PC-9 (cell line): ENCODE data around the gene DHCR7. TPM values are rescaled to one million over a fixed set of nuclear protein-coding genes. Genes with fewer than 3 reads are reported as not detected.

Source experiments
- BruUV-seq: library from RNA; stranded (reverse); fragments of 400-500 nt; replicated peaks from 2 replicates; lab custom pipeline; 2021; lab: Mats Ljungman, UMichigan
- CTCF ChIA-PET: fragments of 300-600 bp; sonication (Branson Sonifier 250); formaldehyde crosslinking; loops from one replicate; lab custom pipeline; 2022; ENCODE audit warnings: antibody characterized with exemption; lab: Charles Lee
- POLR2A ChIA-PET: fragments of 300-600 bp; sonication (Branson Sonifier 250); formaldehyde crosslinking; loops from one replicate; lab custom pipeline; 2022; ENCODE audit warnings: antibody characterized with exemption; ENCODE audit not compliant: unreplicated experiment; lab: Charles Lee
- DNase-seq, 2 experiments: peaks; one replicate each; pipeline versions ENCODE4 v3.0.0 to v3.0.0-alpha.2; 2015 to 2022; ENCODE audit warnings: mixed read lengths in 1 of 2
- H2AFZ ChIP-seq: fragments of 200-600 bp; sonication (generic); 2 replicates; pipeline ENCODE4 v1.8.1; 2017; ENCODE audit warnings: antibody characterized with exemption
- H3F3A ChIP-seq: fragments of 200-600 bp; sonication (generic); 2 replicates; pipeline ENCODE4 v1.8.1; 2017; ENCODE audit warnings: antibody characterized with exemption, mild to moderate bottlenecking, low read depth; ENCODE audit not compliant: insufficient read depth
- H3K27ac ChIP-seq: fragments of 200-600 bp; sonication (generic); 2 replicates; pipeline ENCODE4 v1.6.1; 2016; ENCODE audit warnings: mixed run types
- H3K27me3 ChIP-seq: fragments of 200-600 bp; sonication (generic); 2 replicates; pipeline ENCODE4 v1.6.1; 2016; ENCODE audit warnings: low read depth, mixed run types; ENCODE audit not compliant: insufficient read depth
- H3K36me3 ChIP-seq: fragments of 200-600 bp; sonication (generic); 2 replicates; pipeline ENCODE4 v1.6.1; 2016; ENCODE audit warnings: low read depth, mixed run types
- H3K4me1 ChIP-seq: fragments of 200-600 bp; sonication (generic); replicated peaks from 2 replicates; pipeline ENCODE4 v1.6.1; 2016; ENCODE audit warnings: mixed run types; ENCODE audit not compliant: insufficient read depth
- H3K4me2 ChIP-seq: fragments of 200-600 bp; sonication (generic); 2 replicates; pipeline ENCODE4 v1.6.1; 2017; ENCODE audit warnings: mixed run types
- H3K4me3 ChIP-seq: fragments of 200-600 bp; sonication (generic); 2 replicates; pipeline ENCODE4 v1.6.1; 2016; ENCODE audit warnings: mixed run types
- H3K79me2 ChIP-seq: fragments of 200-600 bp; sonication (generic); 2 replicates; pipeline ENCODE4 v1.6.1; 2017; ENCODE audit warnings: low read depth, mixed run types
- H3K9me2 ChIP-seq: fragments of 200-600 bp; sonication (generic); 2 replicates; pipeline ENCODE4 v1.8.1; 2017; ENCODE audit warnings: mild to moderate bottlenecking; ENCODE audit not compliant: insufficient read depth
- H3K9me3 ChIP-seq: fragments of 200-600 bp; sonication (generic); 2 replicates; pipeline ENCODE4 v1.8.1; 2016; ENCODE audit warnings: low read depth; ENCODE audit not compliant: insufficient read depth
- H4K20me1 ChIP-seq: fragments of 200-600 bp; sonication (generic); 2 replicates; pipeline ENCODE4 v1.8.1; 2017; ENCODE audit not compliant: insufficient read depth
- CTCF ChIP-seq: fragments of 200-600 bp; sonication (generic); conservative IDR thresholded peaks from 2 replicates; pipeline ENCODE4 v1.6.1; 2017; ENCODE audit warnings: mixed run types, antibody characterized with exemption, mild to moderate bottlenecking, moderate library complexity
- EZH2 ChIP-seq: fragments of 200-600 bp; sonication (generic); IDR thresholded peaks from 2 replicates; pipeline ENCODE4 v1.8.0; 2017; ENCODE audit warnings: antibody characterized with exemption, low read depth
- intact Hi-C: fragments of 100-400 bp; cut with micrococcal nuclease; formaldehyde crosslinking; loops from one replicate; pipeline ENCODE4 v1.10.0; 2022; ENCODE audit not compliant: unreplicated experiment
- total RNA-seq: library from RNA; stranded (reverse); gene quantifications from 2 replicates; pipeline ENCODE4 v1.2.3, GENCODE V29; 2021

The DHCR7 gene
- total RNA-seq, 1 experiment from 2014 or later, result 311 TPM

- H3K4me2 ChIP-seq, result peak overlapping the region; percentile 78
- peak overlapping the region; percentile 95 for H3K4me3 ChIP-seq
- no peaks in the 10 kb centered on the region for H3K27me3 ChIP-seq
- intact Hi-C loops, result loop anchor here (2.0 kb wide), 1 partner anchor 14 kb away; no protein-coding TSS in a partner anchor
- peaks cover 16% of the 10 kb centered on the region for H3F3A ChIP-seq
- no peaks in the 10 kb centered on the region for H3K9me2 ChIP-seq
- TF ChIP-seq EZH2, result no peak
- TF ChIP-seq CTCF, result no peak
- peaks cover 27% of the 10 kb centered on the region for H3K36me3 ChIP-seq
- POLR2A ChIA-PET, result interaction anchor here (1.5 kb wide), 1 partner anchor 21 kb away, joined by 10 read pairs; no protein-coding TSS in a partner anchor
- H2AFZ ChIP-seq, result peak overlapping the region; percentile 100; the same call in 1 of the 2 replicates
- peaks cover 34% of the 10 kb centered on the region for H3K4me1 ChIP-seq
- CTCF ChIA-PET, result no interaction called here
- H3K27ac ChIP-seq, result no peak overlapping the region
- H3K79me2 ChIP-seq, result peaks cover 30% of the 10 kb centered on the region
- H4K20me1 ChIP-seq, result peaks cover under 1% of the 10 kb centered on the region; the same call in 1 of the 2 replicates
- TSS peak; percentile 61 for BruUV-seq
- peak; percentile 36 to 83 for DNase-seq
- no peaks in the 10 kb centered on the region for H3K9me3 ChIP-seq
Measured at GRCh38 chr11:71446942-71447688, 1.1 kb downstream of the DHCR7 start.

- peaks cover 8% of the 10 kb centered on the region for H4K20me1 ChIP-seq
- H3K9me3 ChIP-seq, result no peaks in the 10 kb centered on the region
- intact Hi-C loops, result loop anchor here (2.0 kb wide), 1 partner anchor 13 kb away; no protein-coding TSS in a partner anchor
- H2AFZ ChIP-seq, result no peak overlapping the region
- H3K4me3 ChIP-seq, result 0 out of 2 replicates have a peak overlapping the region, but pooled peaks have one; percentile 21
- no peak overlapping the region for H3K27ac ChIP-seq
- peaks cover 30% of the 10 kb centered on the region for H3K79me2 ChIP-seq
- no peak for DNase-seq
- no peaks in the 10 kb centered on the region for H3K27me3 ChIP-seq
- H3K4me1 ChIP-seq, result peaks cover 29% of the 10 kb centered on the region
- no peak for TF ChIP-seq EZH2
- TF ChIP-seq CTCF, result no peak
- POLR2A ChIA-PET, result interaction anchor here (1.5 kb wide), 1 partner anchor 20 kb away, joined by 10 read pairs; no protein-coding TSS in a partner anchor
- CTCF ChIA-PET, result no interaction called here
- peaks cover 31% of the 10 kb centered on the region for H3K36me3 ChIP-seq
- H3K9me2 ChIP-seq, result no peaks in the 10 kb centered on the region
- peaks cover 12% of the 10 kb centered on the region for H3F3A ChIP-seq
- BruUV-seq, result no TSS peak
- H3K4me2 ChIP-seq, result peak overlapping the region; percentile 78
Measured at GRCh38 chr11:71446150-71446549, 2.0 kb downstream of the DHCR7 start.

- DNase-seq, result no peak
- Histone ChIP-seq H3K27me3 (no peaks in the 10 kb centered on the region), H3K4me2 (no peak overlapping the region), H3K27ac (no peak overlapping the region), H3K9me2 (no peaks in the 10 kb centered on the region), H2AFZ (no peak overlapping the region), H3K79me2 (peaks cover 23% of the 10 kb centered on the region), H4K20me1 (peaks cover 13% of the 10 kb centered on the region), H3K4me3 (no peak overlapping the region), H3K36me3 (peaks cover 36% of the 10 kb centered on the region), H3K9me3 (no peaks in the 10 kb centered on the region), H3K4me1 (peaks cover 18% of the 10 kb centered on the region), H3F3A (peaks cover 7% of the 10 kb centered on the region)
- no TSS peak for BruUV-seq
- ChIA-PET POLR2A (no interaction called here), CTCF (no interaction called here)
- intact Hi-C loops, result no loop called here
- TF ChIP-seq EZH2 (no peak), CTCF (no peak)
Measured at GRCh38 chr11:71444811-71445210, 3.4 kb downstream of the DHCR7 start.
